NCI-H524 (cell line): ENCODE results near the gene PSMA1.
A peak's percentile ranks its signal among the peaks of the same experiment; 100 is the strongest.

Source experiments
- DNase-seq, 2 experiments: peaks; one replicate each; lab custom pipeline; 2025; lab: John Stamatoyannopoulos, UW

PSMA1 gene

GRCh38 chr11:14529951-14530350 is 9.8 kb upstream of the PSMA1 start:
- DNase-seq = no peak

DNA sequence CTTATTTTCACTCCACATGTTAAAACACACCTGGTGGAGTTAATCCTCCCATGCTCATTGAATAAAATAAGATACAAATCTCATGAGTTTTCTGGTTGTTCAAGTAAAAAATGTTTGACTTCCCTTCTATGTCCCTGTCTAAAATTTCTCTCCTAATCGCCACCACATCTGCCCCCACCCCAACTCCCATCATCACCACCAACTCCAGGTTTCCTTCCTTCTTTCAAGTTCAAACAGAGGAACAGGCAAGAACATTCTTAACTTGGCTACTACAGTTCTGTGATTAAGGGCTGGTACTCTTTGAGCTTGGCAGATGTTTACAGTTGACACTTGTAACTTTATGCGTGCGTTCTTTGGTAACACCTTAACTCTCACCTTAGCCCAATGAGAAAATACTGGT is 9.1 kb upstream of the PSMA1 start:
- DNase-seq = no peak

GRCh38 chr11:14522801-14523200 is 2.6 kb upstream of the PSMA1 start:
- no peak for DNase-seq

DNA sequence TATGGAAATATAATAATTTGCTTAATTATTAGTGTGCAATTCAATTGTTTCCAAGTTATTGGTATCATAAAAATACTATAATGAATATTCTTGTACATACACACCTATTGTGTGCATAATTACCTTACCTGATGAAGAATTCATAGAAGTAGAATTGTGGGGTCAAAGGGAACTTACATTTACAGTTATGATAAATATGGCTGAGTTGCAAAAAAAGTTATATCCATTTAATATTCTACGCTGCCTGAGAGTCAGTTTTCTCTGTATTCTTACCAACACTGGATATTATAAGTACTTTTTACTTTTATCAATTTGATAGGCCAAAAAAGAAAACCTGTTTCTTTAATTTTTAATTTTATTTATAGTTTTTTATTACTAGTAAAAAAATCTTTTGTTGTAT is 2.1 kb upstream of the PSMA1 start:
- no peak for DNase-seq

DNA sequence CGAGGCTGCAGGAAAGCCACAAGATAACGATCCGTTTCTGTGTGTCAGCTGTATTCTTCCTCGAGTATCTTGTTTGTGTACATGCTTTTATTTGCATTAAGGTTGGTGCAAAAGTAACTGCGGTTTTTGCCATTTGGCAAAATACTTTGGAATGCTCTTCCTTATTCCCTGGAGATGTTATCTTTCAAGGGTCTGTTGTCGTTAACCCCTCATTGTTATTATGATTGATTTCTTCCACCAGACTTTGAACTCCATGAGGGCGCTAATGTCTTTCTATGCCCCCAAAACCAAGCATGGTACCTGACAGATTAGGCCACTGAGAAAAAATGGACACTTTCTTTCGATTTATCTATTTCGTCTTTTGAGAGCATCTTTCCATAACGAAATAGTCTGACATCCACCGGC is 563 bp upstream of the PSMA1 start:
- no peak for DNase-seq

- DNase-seq = peak in 1 of 2 experiments; percentile 30
Measured at GRCh38 chr11:14519597-14519916, 629 bp downstream of the PSMA1 start.

DNA sequence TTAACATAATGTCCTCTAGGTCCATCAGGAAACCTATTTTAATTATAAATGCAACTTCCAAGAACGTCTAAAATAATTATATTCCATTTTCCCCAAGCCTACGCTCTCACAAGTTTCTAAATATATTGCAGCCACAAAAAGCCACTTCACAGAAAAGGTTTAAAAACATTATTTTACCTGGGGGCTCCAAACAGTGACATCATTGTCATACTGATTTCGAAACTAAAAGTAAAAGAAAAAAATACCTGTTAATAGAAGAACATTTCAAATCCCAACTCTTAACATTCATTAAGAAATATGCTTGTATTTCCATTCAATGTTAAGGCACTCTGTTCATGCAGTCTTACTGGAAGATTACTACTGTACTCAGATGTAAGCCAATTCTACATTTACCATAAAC is 1.4 kb downstream of the PSMA1 start:
- no peak for DNase-seq

DNA sequence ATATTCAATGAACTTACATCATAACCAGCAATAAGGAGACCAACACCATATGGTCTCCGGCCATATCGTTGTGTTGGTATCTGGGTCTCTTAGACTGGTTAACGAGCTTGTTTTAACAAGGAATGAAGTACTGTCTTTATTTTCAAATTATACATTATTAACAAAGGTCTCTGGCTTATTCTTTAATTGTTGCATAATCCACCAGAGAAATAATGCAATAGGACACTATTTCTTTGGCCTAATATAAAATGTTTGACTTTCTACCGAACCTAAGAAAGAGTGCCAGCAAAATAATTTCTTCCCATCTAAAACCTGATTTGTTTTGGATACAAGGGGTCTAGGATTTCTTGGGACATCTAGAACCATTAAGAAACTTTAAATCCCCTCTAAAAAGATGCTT is 6.4 kb downstream of the PSMA1 start:
- DNase-seq = no peak

- DNase-seq = no peak
Measured at GRCh38 chr11:14506532-14506931, 13.7 kb downstream of the PSMA1 start.

GRCh38 chr11:14503023-14503422 is 17.2 kb downstream of the PSMA1 start:
- no peak for DNase-seq

DNA sequence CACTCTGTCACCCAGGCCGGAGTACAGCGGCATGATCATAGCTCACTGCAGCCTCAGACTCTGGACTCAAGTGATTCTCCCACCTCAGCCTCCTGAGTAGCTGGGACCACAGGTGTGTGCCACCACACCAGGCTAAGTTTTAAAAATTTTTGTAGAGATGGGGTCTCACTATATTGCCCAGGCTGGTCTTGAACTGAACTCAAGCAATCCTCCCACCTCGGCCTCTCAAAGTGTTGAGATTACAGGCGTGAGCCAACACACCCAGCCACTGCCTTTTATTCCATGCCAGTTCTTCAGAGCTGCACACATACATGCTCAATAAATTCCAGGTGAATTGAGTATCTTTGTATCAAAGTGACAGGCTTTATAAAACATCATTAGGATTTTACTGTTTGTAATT is 18.1 kb downstream of the PSMA1 start:
- DNase-seq = no peak

GRCh38 chr11:14500181-14500651 is 20.0 kb downstream of the PSMA1 start:
- peak in 1 of 2 experiments; percentile 14 for DNase-seq

- DNase-seq = peak; percentile 75 to 84
Measured at GRCh38 chr11:14499560-14500180, 20.5 kb downstream of the PSMA1 start, which contains the start of gene COPB1. COPB1 (minus strand) TSS chr11:14499811; CDS start chr11:14498928, 883 bp downstream.

GRCh38 chr11:14499178-14499559 is 21.0 kb downstream of the PSMA1 start:
- no peak for DNase-seq

DNA sequence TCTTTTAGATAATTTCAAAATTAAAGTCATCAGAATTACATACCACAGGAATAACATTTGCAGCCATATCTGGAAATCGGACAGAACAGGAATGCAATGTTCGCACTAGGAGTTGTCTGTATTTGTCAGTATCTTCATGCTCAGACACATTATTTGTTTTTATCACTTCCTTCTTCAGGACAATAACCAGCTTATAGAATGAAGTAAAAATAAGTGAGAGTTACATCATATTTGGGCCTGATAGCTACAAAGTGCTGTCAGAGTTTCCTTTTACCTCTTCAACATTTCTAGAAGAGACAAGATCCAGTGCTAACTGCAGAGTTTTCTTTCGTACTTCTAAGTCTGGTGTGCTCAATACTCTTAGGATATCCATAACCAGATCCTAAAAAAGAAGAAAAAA is 39.5 kb downstream of the PSMA1 start:
- no peak for DNase-seq

DNA sequence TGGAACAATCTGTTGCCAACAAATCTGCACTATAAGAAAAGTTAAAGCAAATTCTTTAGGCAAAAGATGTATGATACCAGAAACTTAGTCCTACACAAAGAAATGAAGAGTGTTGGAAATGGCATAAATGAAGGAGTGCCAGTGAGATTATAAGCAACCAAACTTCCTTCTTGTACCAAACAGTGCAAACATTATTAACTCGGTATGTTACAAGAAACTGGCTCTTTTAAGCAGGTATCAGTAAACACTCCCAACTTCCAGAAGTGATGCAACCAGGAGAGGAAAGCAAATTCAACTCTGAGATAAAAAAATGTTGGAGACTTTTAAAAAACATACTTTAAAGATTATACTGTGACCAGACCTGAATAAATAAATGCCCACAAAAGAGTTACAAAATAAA is 49.1 kb downstream of the PSMA1 start:
- DNase-seq = no peak

DNA sequence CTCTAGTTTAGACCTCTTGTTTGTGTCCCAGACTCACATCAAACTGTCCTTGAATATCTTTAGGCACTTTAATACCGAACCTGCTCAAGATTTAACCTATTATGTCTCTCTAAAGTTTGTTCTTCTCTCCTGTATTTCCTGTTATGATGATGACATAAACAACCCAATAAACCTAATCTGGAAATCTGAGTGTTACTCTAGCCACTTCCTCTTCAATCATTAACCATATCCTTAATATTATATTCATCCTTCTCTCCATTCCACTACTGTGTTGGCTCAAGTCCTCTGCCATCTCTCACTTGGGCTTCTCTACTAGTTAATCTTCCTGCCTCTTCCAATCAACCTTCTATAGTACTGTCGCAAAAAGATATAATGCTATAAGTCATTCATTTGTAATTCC is 56.6 kb downstream of the PSMA1 start:
- DNase-seq = no peak

- no peak for DNase-seq
Measured at GRCh38 chr11:14460147-14460546, 60.0 kb downstream of the PSMA1 start.

- no peak for DNase-seq
Measured at GRCh38 chr11:14458377-14458776, 61.8 kb downstream of the PSMA1 start.

- no peak for DNase-seq
Measured at GRCh38 chr11:14455648-14456430, 64.3 kb downstream of the PSMA1 start.
